ENCODE data around the gene BARHL1. TPM values are rescaled to one million over a fixed set of nuclear protein-coding genes. Genes with fewer than 3 reads are reported as not detected.

The BARHL1 gene
- total and polyA plus RNA-seq, 2 of the 4 experiments (the other 2 are of a cell fraction): not detected

DNA sequence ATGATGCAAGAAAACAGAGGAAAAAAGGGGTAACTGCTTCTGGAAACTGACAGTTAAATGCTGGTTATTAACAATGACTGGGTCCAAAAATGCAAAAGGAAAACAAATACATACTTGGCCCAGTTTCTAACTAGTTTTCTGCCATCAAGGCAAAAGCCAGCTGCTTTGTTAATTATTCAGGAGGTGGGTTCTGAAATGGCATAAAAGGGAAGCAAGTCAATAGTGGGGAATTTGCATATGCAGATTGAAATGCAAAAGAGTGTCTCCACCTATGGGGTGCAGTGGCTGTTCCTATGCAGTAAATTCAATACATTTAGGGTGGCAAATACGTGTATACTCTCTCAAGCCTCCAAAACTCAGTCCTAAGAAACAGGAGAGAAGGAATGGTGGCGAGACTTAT is 33.4 kb downstream of the BARHL1 start:
- Histone ChIP-seq H4K5ac (ENCODE audit: low read depth, low read length) (no peak overlapping the region), H2BK20ac (ENCODE audit: low read depth, low read length) (no peak overlapping the region), H3K4me3 (ENCODE audit: insufficient read depth, low read depth, low read length) (no peak overlapping the region), H2BK15ac (ENCODE audit: low read depth, low read length) (no peak overlapping the region), H4K20me1 (ENCODE audit: insufficient read depth, low read length) (no peaks in the 10 kb centered on the region; the same call in 1 of the 2 replicates), H3K23ac (ENCODE audit: low read depth, low read length) (no peak overlapping the region), H2AK9ac (replicated peaks; ENCODE audit: low read depth, low read length, poor library complexity) (no peak overlapping the region), H3K4me1 (ENCODE audit: control insufficient read depth, insufficient read depth, low read length) (no peaks in the 10 kb centered on the region; the same call in 1 of the 2 replicates), H4K8ac (ENCODE audit: low read depth in 2 of 2, low read length in 2 of 2) (no peak overlapping the region), H3K18ac (ENCODE audit: low read depth, low read length) (no peak overlapping the region), H2BK120ac (ENCODE audit: low read depth, low read length) (no peak overlapping the region), H3K14ac (replicated peaks; ENCODE audit: low read depth, low read length) (no peak overlapping the region), H3K79me1 (ENCODE audit: low read depth in 1 of 2, low read length in 2 of 2) (no peaks in the 10 kb centered on the region), H3K4ac (ENCODE audit: low read depth, low read length) (no peak overlapping the region), H3K56ac (ENCODE audit: extremely low read depth, insufficient read depth, low read length) (no peak overlapping the region), H3K9me1 (ENCODE audit: insufficient read depth, low read length) (no peaks in the 10 kb centered on the region; the same call in 1 of the 2 replicates), H2AFZ (replicated peaks; ENCODE audit: low read length, poor library complexity) (no peak overlapping the region), H3K9ac (ENCODE audit: low read depth, low read length) (no peak overlapping the region), H2BK5ac (ENCODE audit: low read depth, low read length, poor library complexity, severe bottlenecking) (no peak overlapping the region), H2AK5ac (ENCODE audit: low read depth, low read length) (no peak overlapping the region), H3K36me3 (ENCODE audit: control insufficient read depth, insufficient read depth, low read length) (peaks cover 30% of the 10 kb centered on the region), H4K91ac (ENCODE audit: insufficient read depth, low read depth, low read length) (no peak overlapping the region), H3K9me3 (ENCODE audit: control insufficient read depth, insufficient read depth, low read length) (no peaks in the 10 kb centered on the region), H3K27ac (ENCODE audit: insufficient read depth, low read length) (no peak overlapping the region), H3K27me3 (ENCODE audit: control insufficient read depth, insufficient read depth, low read length) (no peaks in the 10 kb centered on the region), H3K4me2 (ENCODE audit: low read depth, low read length) (no peak overlapping the region)
- dilution Hi-C loops (cut with HindIII; ENCODE audit: low sequenced_read_pairs, unreplicated experiment) (no loop called here), in situ Hi-C loops (cut with MboI; ENCODE audit: low sequenced_read_pairs) (no loop called here), intact Hi-C loops (cut with micrococcal nuclease) (no loop called here)
- DNase-seq: no peak
- CTCF ChIA-PET: no interaction called here
- POLR2A ChIA-PET (ENCODE audit: unreplicated experiment): no interaction called here
- ATAC-seq (ENCODE audit: low read depth): no peak; the same call in 1 of the 2 replicates
- no TSS peak for BruUV-seq (replicated peaks)
- no CpG with 5 or more reads among the region's 2 CpGs for WGBS, 2 experiments (ENCODE audit: extremely low coverage in 2 of 2, insufficient read length in 1 of 2)
- TF ChIP-seq BHLHE40 (IDR thresholded peaks at IDR 0.05; ENCODE audit: low read depth, low read length): no peak
- no peak for TF ChIP-seq CEBPB (IDR thresholded peaks at IDR 0.05; ENCODE audit: low read depth, low read length)
- no peak for TF ChIP-seq FOS (IDR thresholded peaks at IDR 0.05; ENCODE audit: low read depth, low read length)
- no peak for TF ChIP-seq CHD1 (IDR thresholded peaks at IDR 0.05; ENCODE audit: low read depth, low read length)
- TF ChIP-seq MXI1 (IDR thresholded peaks at IDR 0.05; ENCODE audit: borderline replicate concordance, low read depth, low read length): no peak
- TF ChIP-seq RAD21 (IDR thresholded peaks at IDR 0.05; ENCODE audit: low read length): no peak

Measured in IMR-90 (cell line).